Heart left ventricle (tissue), 16 donors: ENCODE measurements around the gene ATP7B. TPM values are rescaled to one million over a fixed set of nuclear protein-coding genes. Genes with fewer than 3 reads are reported as not detected.

ENCODE experiments used
- ATAC-seq, 4 donors: fragments of 200-7000 bp; cut with Tn5 transposase; one replicate each; pipeline ENCODE4 v1.9.1; 2020 to 2022; ENCODE audit warnings: moderate library complexity in 4 of 4, mild to moderate bottlenecking in 3 of 4, moderate number of reproducible peaks in 1 of 4
- DNase-seq, 5 donors: peaks; one replicate each; pipeline ENCODE4 v3.0.0-alpha.2; 2020
- H3K27ac ChIP-seq, 12 donors: fragments of 200-600 bp; sonication (generic) in 4 of 12; one replicate each; pipeline versions ENCODE4 v1.5.0 to v1.8.0; 2016 to 2022; ENCODE audit warnings: mild to moderate bottlenecking in 2 of 12
- H3K27me3 ChIP-seq, 9 donors: fragments of 200-600 bp; sonication (generic) in 2 of 9; one replicate each; pipeline versions ENCODE4 v1.5.1 to v1.8.0; 2016 to 2022; ENCODE audit warnings: mild to moderate bottlenecking in 3 of 9
- H3K36me3 ChIP-seq, 9 donors: fragments of 200-600 bp; sonication (generic) in 2 of 9; one replicate each; pipeline versions ENCODE4 v1.5.0 to v1.8.0; 2018 to 2022; ENCODE audit warnings: mild to moderate bottlenecking in 2 of 9
- H3K4me1 ChIP-seq, 12 donors: fragments of 200-600 bp; sonication (generic) in 4 of 12; one replicate each; pipeline versions ENCODE4 v1.5.0 to v1.8.0; 2016 to 2022; ENCODE audit warnings: mild to moderate bottlenecking in 3 of 12
- H3K4me3 ChIP-seq, 12 donors: fragments of 200-600 bp; sonication (generic) in 4 of 12; one replicate each; pipeline versions ENCODE4 v1.5.0 to v1.8.0; 2017 to 2022; ENCODE audit warnings: mild to moderate bottlenecking in 9 of 12, moderate library complexity in 4 of 12
- H3K9me3 ChIP-seq, 12 donors: fragments of 200-600 bp; sonication (generic) in 4 of 12; one replicate each; pipeline versions ENCODE4 v1.5.0 to v1.8.0; 2016 to 2022; ENCODE audit warnings: mild to moderate bottlenecking in 1 of 12
- CTCF ChIP-seq, 12 donors: fragments of 200-600 bp; sonication (generic) in 4 of 12; IDR thresholded peaks; one replicate each; pipeline versions ENCODE4 v1.5.0 to v1.8.0; 2018 to 2022; ENCODE audit warnings: antibody characterized with exemption in 12 of 12, mild to moderate bottlenecking in 5 of 12
- POLR2A ChIP-seq, 2 donors: fragments of 450-650 bp; IDR thresholded peaks; one replicate each; pipeline ENCODE4 v1.6.1; 2017; ENCODE audit warnings: antibody characterized with exemption in 2 of 2, mild to moderate bottlenecking in 2 of 2, moderate library complexity in 2 of 2
- WGBS, 4 donors: extraction: QIAGEN DNeasy Blood & Tissue Kit in 2 of 4; methylation state at CpG; one replicate each; pipeline versions ENCODE4 v1.1.5 to v1.1.7; 2013 to 2018; 5-methylcytosine and 5-hydroxymethylcytosine counted together
- intact Hi-C, 10 donors: fragments of 100-400 bp; cut with DNase I; formaldehyde crosslinking; loops; one replicate each; pipeline versions ENCODE4 v1.11.1 to v1.14.2; 2022
- polyA plus RNA-seq, 2 donors: library from polyadenylated mRNA; stranded (reverse); fragments of 200-250 nt; gene quantifications; one replicate each; pipeline ENCODE4 v1.2.3, GENCODE V29; 2013
- total RNA-seq, 9 donors: library from RNA; depleted of rRNA in 2 of 9; stranded (reverse); fragments of >200 nt in 2 of 9; fragmentation: NEBNext Ultra II Directional in 3 of 9; extraction: Animal tissue kit (Norgen Biotek cat#: 25700) in 3 of 9; gene quantifications; one replicate each; pipeline versions ENCODE4 v1.1.0 to v1.2.4, GENCODE V29; 2016 to 2023
- donor health status: ischemic (EF 13 %, LVEDD 7.1; RV severe dilation, severe dysfunction).
- donor health status: healthy with polysubstance abuse.
- donor health status: DM: no; HTN: yes; CAD: no.
- donor health status: DM: no; HTN: no; CAD: no.
- donor health status: ischemic (EF 25% LVEDD 6.9; RV normal size, moderate dysfunction).
- donor health status: ischemic (EF 25% LVEDD 5.7; RV mildly dilated, moderate dysfunction).
- donor health status: healthy.
- donor health status: DM: yes; HTN: yes; CAD: no.
- donor health status: ischemic (EF 35%, LVEDD 5.7; RV mildly dilated, moderate dysfunction).
- donor health status: nonischemic (EF 11% LVEDD 7.7; RV severe dilation, severe dysfunction).
- donor health status: DM: yes; HTN: yes; CAD: no.
- donor health status: PGD.
- donor health status: ischemic (EF 29% LVEDD 5.4; RV normal size, mild dysfunction).
- donor health status: nonischemic (EF 23%, LVEDD 6.1; RV moderate dilation, normal function).

The ATP7B gene
- total and polyA plus RNA-seq, 11 donors, result 2.7 to 11.4 (median 4.3) TPM

- intact Hi-C loops, result loop anchor here in 1 of 10 donors (5.0 kb wide), 1 partner anchor 83 kb away; no protein-coding TSS in a partner anchor
- Histone ChIP-seq H3K36me3 (no peaks in the 10 kb centered on the region), H3K4me3 (no peak overlapping the region), H3K27ac (no peak overlapping the region), H3K27me3 (no peaks in the 10 kb centered on the region), H3K9me3 (no peaks in the 10 kb centered on the region), H3K4me1 (no peaks in the 10 kb centered on the region)
- 84 to 90% (median 87%) methylated on average over 7 of the region's 7 CpGs for WGBS, 4 donors
- ATAC-seq (no peak), DNase-seq (no peak)
- TF ChIP-seq CTCF (IDR thresholded peaks at IDR 0.05) (no peak), POLR2A (IDR thresholded peaks at IDR 0.05) (no peak)
Observed at GRCh38 chr13:51914137-51914493, 97.1 kb downstream of the ATP7B start.

- no peaks in the 10 kb centered on the region for H3K36me3 ChIP-seq
- H3K27me3 ChIP-seq, result no peaks in the 10 kb centered on the region
- 58 to 71% (median 68%) methylated on average over 4 of the region's 4 CpGs for WGBS, 4 donors
- H3K9me3 ChIP-seq, result no peaks in the 10 kb centered on the region
- intact Hi-C loops, result loop anchor here in 1 of 10 donors (5.0 kb wide), 1 partner anchor 84 kb away; no protein-coding TSS in a partner anchor
- H3K4me1 ChIP-seq, result no peaks in the 10 kb centered on the region
- TF ChIP-seq POLR2A (IDR thresholded peaks at IDR 0.05) (no peak), CTCF (IDR thresholded peaks at IDR 0.05) (peak in 3 of 12 donors; percentile 11 to 20 (median 17))
- DNase-seq (no peak), ATAC-seq (no peak)
- H3K4me3 ChIP-seq, result no peak overlapping the region
- no peak overlapping the region for H3K27ac ChIP-seq
Observed at GRCh38 chr13:51913421-51914136, 97.7 kb downstream of the ATP7B start.

- ATAC-seq (no peak), DNase-seq (no peak)
- Histone ChIP-seq H3K36me3 (no peaks in the 10 kb centered on the region), H3K4me1 (no peaks in the 10 kb centered on the region), H3K27ac (no peak overlapping the region), H3K4me3 (no peak overlapping the region), H3K9me3 (no peaks in the 10 kb centered on the region), H3K27me3 (no peaks in the 10 kb centered on the region)
- intact Hi-C loops, result loop anchor here in 1 of 10 donors (5.0 kb wide), 1 partner anchor 85 kb away; no protein-coding TSS in a partner anchor
- no peak for TF ChIP-seq CTCF (IDR thresholded peaks at IDR 0.05)
- TF ChIP-seq POLR2A (IDR thresholded peaks at IDR 0.05), result no peak
- 80 to 84% (median 82%) methylated on average over 11 of the region's 11 CpGs for WGBS, 4 donors
Observed at GRCh38 chr13:51912511-51913225, 98.6 kb downstream of the ATP7B start.

- peak in 2 of 12 donors; percentile 10 to 35 for TF ChIP-seq CTCF (IDR thresholded peaks at IDR 0.05)
- TF ChIP-seq POLR2A (IDR thresholded peaks at IDR 0.05), result no peak
- Histone ChIP-seq H3K27ac (no peak overlapping the region), H3K4me1 (peaks cover 0 to 3% (median under 1%) of the 10 kb centered on the region in 12 donors), H3K4me3 (no peak overlapping the region), H3K36me3 (no peaks in the 10 kb centered on the region), H3K9me3 (no peaks in the 10 kb centered on the region), H3K27me3 (no peaks in the 10 kb centered on the region)
- ATAC-seq, result peak; percentile 63 to 92 (median 78)
- intact Hi-C loops, result loop anchor here in 1 of 10 donors (5.0 kb wide), 1 partner anchor 85 kb away; no protein-coding TSS in a partner anchor
- DNase-seq, result no peak
- 55 to 71% (median 62%) methylated on average over 10 of the region's 10 CpGs for WGBS, 4 donors
Observed at GRCh38 chr13:51912091-51912490, 99.2 kb downstream of the ATP7B start.
